HK-2 (cell line): ENCODE results near the gene MTMR2.
"Not testable (repeated sequence)": the region's sequence is repeated elsewhere in the genome, so short reads cannot be mapped to it uniquely, and the experiment has no call there.

Experiments used
- DNase-seq: peaks from one replicate; pipeline ENCODE4 v3.0.0-alpha.2; 2018; ENCODE audit not compliant: unreplicated experiment

Gene MTMR2

GRCh38 chr11:95884802-95885201, 39.1 kb downstream of the MTMR2 start:
- DNase-seq, result no peak

- no peak for DNase-seq
Measured at GRCh38 chr11:95884376-95884775, 39.5 kb downstream of the MTMR2 start.

GRCh38 chr11:95883381-95883780, 40.5 kb downstream of the MTMR2 start:
- no peak for DNase-seq

GRCh38 chr11:95877291-95877690, 46.6 kb downstream of the MTMR2 start:
- peak; percentile 10 for DNase-seq

GRCh38 chr11:95870877-95871276, 53.0 kb downstream of the MTMR2 start:
- DNase-seq, result not testable (repeated sequence)

GRCh38 chr11:95867105-95867504, 56.8 kb downstream of the MTMR2 start:
- DNase-seq, result no peak

GRCh38 chr11:95863486-95864140, 60.3 kb downstream of the MTMR2 start:
- DNase-seq, result no peak

GRCh38 chr11:95860024-95860423, 63.9 kb downstream of the MTMR2 start:
- DNase-seq, result not testable (repeated sequence)

- DNase-seq, result not testable (repeated sequence)
Measured at GRCh38 chr11:95854362-95854761, 69.5 kb downstream of the MTMR2 start.

- DNase-seq, result no peak
Measured at GRCh38 chr11:95853862-95854261, 70.0 kb downstream of the MTMR2 start.

GRCh38 chr11:95853138-95853537, 70.8 kb downstream of the MTMR2 start:
- DNase-seq, result no peak

GRCh38 chr11:95850137-95850536, 73.8 kb downstream of the MTMR2 start:
- DNase-seq, result no peak

GRCh38 chr11:95849087-95849825, 74.7 kb downstream of the MTMR2 start:
- peak; percentile 24 for DNase-seq

- no peak for DNase-seq
Measured at GRCh38 chr11:95845167-95845566, 78.7 kb downstream of the MTMR2 start.

GRCh38 chr11:95835768-95836488, 88.0 kb downstream of the MTMR2 start:
- peak; percentile 58 for DNase-seq

GRCh38 chr11:95835351-95835750, 88.6 kb downstream of the MTMR2 start:
- DNase-seq, result no peak

- no peak for DNase-seq
Measured at GRCh38 chr11:95833378-95833777, 90.5 kb downstream of the MTMR2 start.

GRCh38 chr11:95832763-95833162, 91.1 kb downstream of the MTMR2 start:
- DNase-seq, result no peak

- no peak for DNase-seq
Measured at GRCh38 chr11:95831198-95831883, 92.6 kb downstream of the MTMR2 start.

GRCh38 chr11:95829580-95830259, 94.2 kb downstream of the MTMR2 start:
- DNase-seq, result no peak

GRCh38 chr11:95827696-95828095, 96.2 kb downstream of the MTMR2 start:
- DNase-seq, result no peak

- DNase-seq, result no peak
Measured at GRCh38 chr11:95821640-95822039, 102.3 kb downstream of the MTMR2 start.
